NCI-H1048 (cell line): ENCODE measurements around the gene LYPD6.
A peak's percentile ranks its signal among the peaks of the same experiment; 100 is the strongest.

ENCODE experiments used
- DNase-seq: peaks from one replicate; lab custom pipeline; 2025; lab: John Stamatoyannopoulos, UW

LYPD6 gene

DNA sequence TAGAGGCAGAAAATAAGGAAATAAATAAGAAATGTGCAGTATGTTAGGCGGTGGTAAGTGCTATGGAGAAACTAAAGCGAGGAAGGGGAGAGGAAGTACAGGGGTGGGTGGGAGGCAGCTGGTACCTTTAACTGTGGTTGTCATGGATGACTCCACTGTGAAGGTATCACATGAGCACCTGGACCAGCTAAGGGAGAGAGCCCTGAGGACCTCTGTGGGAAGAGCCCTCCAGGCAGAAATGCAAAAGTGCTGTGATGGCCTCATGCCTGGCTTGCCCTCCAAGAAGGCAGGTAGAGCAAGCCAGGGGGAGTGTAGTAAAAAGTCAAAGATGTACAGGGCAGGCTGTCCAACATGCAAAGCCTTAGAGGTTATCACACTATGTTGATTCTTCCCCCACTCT is 17.9 kb downstream of the LYPD6 start:
- no peak for DNase-seq

DNA sequence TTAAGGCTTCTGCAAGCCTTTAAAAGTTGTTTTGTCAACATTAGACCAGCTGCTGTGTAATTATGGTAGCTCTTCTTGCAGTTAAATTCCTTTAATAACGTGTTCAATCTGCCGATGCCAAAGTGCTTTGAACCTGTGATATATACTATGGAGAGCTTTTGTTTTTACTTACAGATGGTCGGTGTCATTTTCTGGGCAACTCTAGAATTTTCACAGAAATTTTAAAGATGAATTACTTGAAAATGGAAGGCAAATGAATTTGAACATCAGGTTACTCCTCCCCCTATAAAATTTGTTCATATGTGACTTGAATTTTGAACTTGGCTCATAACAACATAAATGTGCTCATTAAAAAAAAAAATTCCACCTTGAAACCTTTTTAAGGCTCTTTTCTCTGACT is 23.0 kb downstream of the LYPD6 start:
- no peak for DNase-seq

GRCh38 chr2:149355716-149356422 is 25.5 kb downstream of the LYPD6 start:
- DNase-seq, result no peak

DNA sequence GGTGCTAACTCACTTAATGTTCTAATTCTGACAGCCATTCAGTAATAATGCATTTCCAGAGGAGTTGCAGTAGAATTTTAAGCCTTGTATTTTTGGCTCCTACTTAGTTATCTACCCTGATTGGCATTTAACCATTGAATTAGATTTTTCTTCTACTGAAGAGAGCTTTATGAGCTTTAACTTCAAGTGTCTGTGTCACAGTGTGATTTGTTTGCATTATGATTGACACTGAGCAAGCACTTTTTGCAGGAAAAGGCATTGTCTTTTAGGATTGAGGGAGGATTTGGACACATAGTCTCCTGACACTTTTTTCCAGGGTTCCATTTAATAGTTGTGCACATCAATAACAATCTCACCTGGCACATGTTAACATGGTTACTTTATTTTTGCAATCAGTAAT is 26.7 kb downstream of the LYPD6 start:
- no peak for DNase-seq

GRCh38 chr2:149360106-149360505 is 29.7 kb downstream of the LYPD6 start:
- DNase-seq, result no peak

GRCh38 chr2:149363958-149364357 is 33.6 kb downstream of the LYPD6 start:
- DNase-seq, result no peak

DNA sequence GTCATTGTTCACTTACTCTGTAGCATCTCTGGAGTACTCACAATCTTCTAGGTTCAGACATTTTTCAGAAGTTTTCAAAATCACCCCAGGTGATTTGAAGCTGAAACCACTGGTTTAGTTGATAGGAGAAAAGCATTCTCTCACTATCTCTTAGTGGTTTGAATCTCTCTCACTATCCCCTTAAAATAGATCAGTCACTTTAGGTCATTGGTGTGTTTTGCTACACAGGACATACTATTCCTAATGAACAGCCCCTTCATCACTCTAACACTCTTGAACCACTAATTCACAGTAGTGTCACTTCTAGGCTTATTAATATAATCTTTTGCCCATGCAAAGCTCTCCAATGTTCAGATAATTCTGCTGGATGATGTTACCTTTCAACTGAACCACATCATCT is 34.5 kb downstream of the LYPD6 start:
- no peak for DNase-seq

DNA sequence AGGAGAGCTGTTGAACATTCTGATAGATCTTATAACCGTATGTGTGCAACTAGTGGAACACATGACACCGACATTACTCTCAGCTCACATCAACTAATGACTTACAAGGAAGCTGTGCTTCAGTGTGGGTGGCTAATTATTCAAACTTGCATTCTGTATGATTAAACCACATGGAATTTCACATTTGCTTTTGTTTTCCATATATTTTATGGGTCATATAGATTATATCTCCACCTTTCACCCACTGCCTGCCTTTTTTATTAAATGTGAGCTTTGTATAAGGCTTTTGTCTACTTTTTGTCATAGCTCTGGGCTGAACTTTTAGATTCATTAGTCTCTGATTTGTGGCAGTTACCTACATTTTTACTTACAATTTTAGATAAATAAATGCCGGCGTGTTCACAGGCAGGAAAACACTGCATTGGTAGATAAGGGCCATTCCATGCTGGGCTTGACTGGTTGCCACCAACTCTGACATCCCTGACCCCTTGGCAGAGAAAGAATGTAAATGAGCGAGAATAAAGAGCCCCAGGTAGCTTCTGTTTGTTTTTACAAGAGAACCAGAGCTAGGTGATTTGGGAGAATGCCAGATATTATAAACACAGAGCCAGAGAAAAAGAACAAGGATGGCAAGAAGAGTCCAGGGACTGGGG is 35.7 kb downstream of the LYPD6 start:
- DNase-seq, result peak; percentile 50

GRCh38 chr2:149370061-149370775 is 39.8 kb downstream of the LYPD6 start:
- no peak for DNase-seq

DNA sequence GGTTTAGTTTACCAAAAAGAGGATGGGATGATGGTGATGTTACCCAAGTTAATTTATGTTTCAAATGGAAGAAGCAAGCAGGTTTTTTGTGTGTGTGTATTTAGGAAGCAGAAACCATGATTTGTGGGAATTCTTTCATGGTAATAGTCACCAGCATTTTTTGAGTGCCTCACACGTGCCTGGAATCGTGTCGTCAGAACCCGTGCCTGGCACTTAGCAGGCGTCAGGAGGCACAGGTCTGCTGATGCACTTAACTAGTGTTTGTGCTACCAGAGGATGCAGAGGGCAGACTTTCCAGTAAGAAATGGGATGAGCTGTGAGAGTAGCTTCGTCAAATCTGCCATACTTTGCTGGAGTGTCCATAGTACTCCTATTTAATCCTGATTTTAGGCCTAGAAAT is 41.1 kb downstream of the LYPD6 start:
- no peak for DNase-seq

DNA sequence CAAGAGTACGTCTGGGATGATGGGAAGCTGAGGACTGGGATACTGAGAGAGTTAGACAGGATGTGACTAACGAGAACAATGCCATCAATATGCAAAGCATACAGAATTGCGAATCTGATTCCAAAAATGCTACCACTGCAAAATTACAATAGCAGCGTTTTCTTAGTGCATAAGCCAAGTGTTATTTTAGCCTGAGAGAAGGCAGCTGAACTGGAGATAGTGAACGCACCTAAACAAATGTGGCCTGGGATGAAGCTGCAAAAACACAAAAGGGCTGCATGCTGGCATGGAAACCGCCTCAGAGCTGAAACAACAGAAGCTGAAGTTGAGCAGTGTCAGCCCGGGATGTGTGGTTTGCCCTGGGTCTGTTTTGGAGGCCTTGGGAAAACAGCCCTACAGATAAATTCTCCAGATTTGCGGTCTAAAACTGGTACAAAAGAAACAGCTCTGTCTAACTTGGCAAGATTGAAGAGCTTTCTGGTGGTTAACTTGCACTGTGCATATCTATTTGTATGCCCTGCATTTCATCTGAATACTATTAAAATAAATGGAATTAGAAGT is 45.5 kb downstream of the LYPD6 start:
- DNase-seq, result no peak

DNA sequence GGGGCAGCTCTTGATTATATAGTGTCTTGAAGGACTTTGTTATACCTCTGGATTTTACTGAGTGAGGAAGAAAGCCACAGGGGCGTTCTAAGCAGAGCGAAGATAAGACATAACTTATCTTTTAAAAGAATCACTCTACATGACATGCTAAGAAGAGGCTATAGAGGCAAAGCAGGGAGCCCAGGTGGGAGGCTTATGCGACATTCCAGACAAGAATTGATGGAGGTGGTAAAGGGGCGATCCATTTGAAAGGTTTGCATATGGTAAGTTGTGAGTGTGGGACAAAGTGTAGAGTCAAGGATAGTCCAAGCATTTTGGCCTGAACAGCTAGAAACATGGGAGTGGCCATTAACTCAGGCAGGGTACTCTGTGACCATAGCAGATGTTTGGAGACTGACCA is 49.8 kb downstream of the LYPD6 start:
- no peak for DNase-seq

- no peak for DNase-seq
Measured at GRCh38 chr2:149383340-149383739, 53.0 kb downstream of the LYPD6 start.

DNA sequence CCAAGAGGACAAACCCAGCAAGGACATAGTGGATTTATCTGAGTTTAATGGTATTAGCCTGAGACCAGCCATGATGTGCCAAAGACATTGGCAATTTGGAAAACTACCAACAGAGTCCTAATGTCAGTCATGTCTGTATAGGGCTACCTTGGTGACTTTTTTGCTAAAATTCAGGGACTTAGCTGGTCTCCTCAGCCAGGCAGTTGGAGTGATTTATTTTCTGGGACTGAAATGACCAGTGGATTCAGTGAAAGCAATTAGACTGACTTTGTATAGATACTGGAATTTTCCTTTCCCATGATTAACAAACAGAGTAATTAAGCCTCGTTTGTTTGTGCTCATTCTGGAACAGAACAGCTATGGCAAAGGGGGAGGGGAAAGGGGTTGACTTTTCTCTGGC is 55.0 kb downstream of the LYPD6 start:
- no peak for DNase-seq

- no peak for DNase-seq
Measured at GRCh38 chr2:149387411-149387810, 57.0 kb downstream of the LYPD6 start.

- DNase-seq, result no peak
Measured at GRCh38 chr2:149388120-149388816, 57.9 kb downstream of the LYPD6 start.

DNA sequence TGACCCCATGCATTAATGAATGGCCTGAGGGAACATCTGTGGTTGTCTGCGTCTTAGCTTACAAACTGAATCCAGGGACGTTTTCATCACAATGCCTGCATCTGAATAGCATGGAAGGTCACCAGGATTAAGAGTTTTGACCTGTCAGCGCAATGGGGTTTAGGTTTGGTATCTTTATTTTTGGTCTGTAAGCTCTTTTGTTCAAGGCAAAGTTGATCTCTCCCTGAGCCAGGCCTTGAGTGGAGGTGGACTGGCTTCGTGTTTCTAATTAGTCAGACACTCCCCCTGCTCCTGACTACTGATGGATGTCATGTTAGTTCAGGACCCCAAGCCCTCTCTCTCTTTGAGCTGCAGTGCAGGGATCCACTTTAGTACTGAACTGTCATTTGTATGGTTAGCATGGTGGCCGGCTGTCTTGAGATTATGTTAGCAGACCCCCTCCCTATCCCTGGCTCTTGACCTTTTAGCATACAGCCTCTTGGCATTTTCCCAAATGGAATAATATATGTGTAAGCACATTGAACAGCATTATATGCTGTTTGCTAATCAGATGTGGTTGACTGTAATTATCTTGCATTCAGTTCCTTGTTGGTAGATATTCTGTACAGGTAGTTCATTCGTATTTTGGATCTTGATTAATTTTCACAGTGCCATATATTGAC is 59.2 kb downstream of the LYPD6 start:
- DNase-seq, result no peak

DNA sequence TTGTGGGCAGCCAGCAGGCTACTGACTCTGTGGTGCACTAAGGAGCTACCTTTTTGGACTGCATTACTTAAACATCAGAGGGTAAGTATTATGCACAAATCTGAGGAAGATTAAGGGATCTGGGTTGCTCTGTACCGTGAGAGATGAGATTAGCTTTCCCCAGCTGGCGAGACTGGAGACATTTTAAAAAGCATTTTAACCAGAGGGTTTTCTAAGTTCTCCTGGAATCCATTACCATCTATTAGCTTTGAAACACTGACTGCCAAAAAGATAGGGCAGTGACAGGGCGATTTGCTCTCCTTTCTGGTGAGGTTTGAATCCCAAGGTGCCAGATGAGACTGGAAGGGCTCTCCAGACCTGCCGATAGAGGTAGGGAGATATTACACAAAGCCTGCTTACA is 63.2 kb downstream of the LYPD6 start:
- no peak for DNase-seq

DNA sequence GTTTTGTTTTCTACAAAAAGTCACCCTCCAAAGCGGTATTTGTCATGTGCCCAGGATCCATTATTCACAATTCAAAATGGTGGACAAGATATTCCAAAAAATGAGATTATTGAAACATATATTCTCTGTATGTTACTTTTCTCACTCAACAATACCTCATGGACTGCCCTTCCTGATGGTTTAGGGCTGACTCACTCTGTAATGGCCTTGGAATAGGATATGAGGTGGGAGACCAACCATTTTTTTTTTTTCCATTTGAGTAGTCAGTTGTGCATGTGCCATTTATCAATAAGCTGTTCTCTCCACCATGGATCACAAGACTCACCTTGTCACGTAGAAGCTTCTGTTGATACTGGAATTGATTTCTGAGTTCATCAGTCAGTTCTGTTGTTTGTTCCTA is 64.5 kb downstream of the LYPD6 start:
- DNase-seq, result no peak

DNA sequence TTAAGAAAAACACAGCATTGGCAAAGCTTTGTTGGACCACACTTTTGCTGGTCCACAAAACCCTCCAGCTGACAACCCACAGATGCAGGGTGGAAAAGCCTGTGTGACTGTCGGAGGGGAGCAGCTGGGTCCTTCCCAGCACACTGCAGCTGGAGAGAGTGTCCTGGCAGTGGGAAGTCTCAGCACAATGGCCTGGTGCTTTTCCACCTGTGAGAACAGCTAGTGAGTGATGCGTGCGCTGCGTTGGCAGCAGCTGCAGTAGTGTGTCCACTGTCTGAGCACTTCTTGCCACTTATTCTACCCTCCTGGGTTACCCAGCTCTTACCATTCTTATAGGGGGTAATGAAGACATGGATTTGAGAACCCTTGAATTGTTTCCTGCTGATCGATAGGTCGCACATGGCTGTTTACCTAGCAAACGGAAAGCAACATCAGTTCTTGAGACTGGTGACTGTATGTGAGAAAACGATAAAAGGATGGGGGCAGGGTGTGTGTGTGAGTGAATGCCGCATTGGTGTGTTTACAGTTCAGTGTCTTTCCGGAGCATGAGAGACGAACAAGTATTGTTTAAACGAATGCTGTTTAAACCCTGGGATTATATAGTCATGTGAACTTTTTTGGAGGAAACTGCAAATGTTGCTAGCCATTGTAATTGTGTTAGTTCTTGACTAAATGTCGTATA is 69.7 kb downstream of the LYPD6 start:
- DNase-seq, result no peak

DNA sequence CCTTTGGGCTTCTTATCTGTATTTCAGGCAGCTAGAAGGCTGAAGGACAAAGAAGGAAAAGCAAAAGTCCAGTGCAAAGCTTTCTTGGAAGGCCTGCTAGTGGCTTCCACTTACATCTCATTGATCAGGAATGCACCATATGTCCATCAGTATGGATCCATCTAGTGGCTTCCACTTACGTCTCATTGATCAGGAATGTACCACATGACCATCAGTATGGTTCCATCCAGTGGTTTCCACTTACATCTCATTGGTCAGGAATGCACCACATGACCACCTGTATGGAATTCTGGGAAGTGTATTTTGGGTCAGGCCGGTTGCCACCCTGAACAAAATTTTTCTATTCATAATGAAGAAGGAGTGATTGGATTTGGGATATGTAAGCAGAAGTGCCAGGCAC is 70.6 kb downstream of the LYPD6 start:
- no peak for DNase-seq
